SU-DHL-6 (cell line): ENCODE results near the gene BZW2.

ENCODE experiments used
- EZH2phosphoT487 ChIP-seq: fragments of 200-600 bp; sonication (generic), shearing (Covaris generic); conservative IDR thresholded peaks from 2 replicates; pipeline ENCODE4 v1.6.1; 2018; ENCODE audit warnings: mild to moderate bottlenecking, antibody characterized with exemption, low read length, moderate library complexity, mixed read lengths
- TF ChIP-seq, protein P1 (sequence below): fragments of 200-600 bp; sonication (generic); IDR thresholded peaks from one replicate; pipeline ENCODE4 v1.5.1; 2017; ENCODE audit warnings: antibody characterized with exemption, mild to moderate bottlenecking, low read length, moderate library complexity; ENCODE audit not compliant: insufficient read depth, poor library complexity, severe bottlenecking

DNA sequence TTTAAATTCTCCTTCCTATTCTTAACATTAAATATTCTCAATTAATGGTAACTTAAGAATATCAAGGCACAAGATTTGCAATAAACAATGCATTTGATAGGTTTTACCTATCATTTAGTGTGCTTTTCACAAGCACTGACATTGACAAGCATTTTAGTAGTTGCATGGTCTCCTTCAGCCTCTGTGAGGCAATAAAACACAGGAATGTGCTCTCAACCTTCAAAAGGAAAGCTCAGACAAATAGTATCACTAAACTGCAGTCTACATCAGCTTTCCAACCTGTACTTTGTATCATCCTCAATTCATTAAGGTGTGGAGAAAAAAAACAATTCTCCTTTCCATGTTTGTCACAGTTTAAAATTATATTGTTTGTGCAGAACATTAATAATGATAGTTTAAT is 56.5 kb downstream of the BZW2 start:
- TF ChIP-seq, protein P1, sequence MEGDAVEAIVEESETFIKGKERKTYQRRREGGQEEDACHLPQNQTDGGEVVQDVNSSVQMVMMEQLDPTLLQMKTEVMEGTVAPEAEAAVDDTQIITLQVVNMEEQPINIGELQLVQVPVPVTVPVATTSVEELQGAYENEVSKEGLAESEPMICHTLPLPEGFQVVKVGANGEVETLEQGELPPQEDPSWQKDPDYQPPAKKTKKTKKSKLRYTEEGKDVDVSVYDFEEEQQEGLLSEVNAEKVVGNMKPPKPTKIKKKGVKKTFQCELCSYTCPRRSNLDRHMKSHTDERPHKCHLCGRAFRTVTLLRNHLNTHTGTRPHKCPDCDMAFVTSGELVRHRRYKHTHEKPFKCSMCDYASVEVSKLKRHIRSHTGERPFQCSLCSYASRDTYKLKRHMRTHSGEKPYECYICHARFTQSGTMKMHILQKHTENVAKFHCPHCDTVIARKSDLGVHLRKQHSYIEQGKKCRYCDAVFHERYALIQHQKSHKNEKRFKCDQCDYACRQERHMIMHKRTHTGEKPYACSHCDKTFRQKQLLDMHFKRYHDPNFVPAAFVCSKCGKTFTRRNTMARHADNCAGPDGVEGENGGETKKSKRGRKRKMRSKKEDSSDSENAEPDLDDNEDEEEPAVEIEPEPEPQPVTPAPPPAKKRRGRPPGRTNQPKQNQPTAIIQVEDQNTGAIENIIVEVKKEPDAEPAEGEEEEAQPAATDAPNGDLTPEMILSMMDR = no peak
- no peak for TF ChIP-seq EZH2phosphoT487
